GM10847 (cell line): ENCODE measurements around the gene ZSWIM8.

ENCODE experiments used
- POLR2A ChIP-seq: IDR thresholded peaks from 2 replicates; pipeline ENCODE4 v1.6.1; 2011; ENCODE audit not compliant: insufficient read length; ENCODE audit errors: extremely low read depth

The ZSWIM8 gene

DNA sequence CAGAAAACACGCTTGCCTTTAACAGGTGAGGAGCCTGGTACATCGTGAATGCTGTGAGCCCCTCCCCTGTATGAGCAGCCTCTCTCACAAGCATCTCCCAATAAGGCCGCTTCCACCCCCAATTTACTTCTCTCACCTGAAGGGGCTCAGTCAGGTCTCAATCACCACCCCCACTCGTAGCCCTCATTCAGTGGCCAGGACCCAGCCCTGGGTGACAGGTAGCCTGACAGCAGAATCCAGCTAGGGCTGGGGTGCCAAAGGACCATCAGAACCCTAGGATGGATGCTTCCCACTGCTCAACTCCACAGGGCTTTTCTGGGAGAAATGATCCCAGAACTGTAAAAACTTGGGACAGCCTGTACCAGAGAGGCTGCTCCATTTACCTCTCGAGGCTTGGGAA is 32.4 kb downstream of the ZSWIM8 start:
- no peak for TF ChIP-seq POLR2A

DNA sequence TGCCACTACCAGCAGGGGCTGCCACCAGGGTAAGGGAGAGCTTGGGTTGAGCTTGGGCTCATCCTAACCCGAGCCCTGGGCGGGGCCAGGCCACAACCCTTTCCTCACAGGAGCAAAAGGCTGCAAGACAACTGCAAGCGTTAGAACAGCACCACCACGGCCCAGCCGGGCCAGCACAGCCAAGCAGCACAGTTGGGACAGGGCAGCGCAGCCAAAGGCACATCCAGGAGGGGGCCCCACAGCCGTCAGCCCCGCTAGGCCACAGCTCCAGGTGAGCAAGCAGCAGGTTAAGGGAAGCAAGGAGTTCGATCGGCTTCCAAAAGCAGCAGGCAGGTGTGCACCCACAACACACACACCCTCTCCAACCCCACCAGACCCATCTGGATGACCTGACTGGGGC is 33.0 kb downstream of the ZSWIM8 start:
- TF ChIP-seq POLR2A = no peak

DNA sequence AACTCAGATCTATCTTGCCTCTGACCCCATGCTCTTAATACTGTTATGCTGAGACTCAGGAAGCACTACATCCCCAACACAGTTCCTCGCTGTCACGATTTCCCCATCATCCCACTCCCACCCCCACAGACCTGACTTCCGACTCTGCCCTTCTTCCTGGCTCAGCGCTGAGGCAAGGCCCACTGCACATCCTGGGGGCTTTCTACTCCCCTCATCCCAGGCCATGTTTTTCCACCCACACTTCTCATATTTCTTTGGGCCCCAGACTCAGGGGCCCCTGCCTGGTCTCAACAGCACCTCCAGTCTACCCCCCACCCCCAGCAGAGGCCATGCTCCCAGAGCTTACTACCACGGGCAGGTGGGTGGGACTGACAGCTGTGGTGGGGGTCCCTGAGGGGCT is 33.7 kb downstream of the ZSWIM8 start:
- TF ChIP-seq POLR2A = no peak

DNA sequence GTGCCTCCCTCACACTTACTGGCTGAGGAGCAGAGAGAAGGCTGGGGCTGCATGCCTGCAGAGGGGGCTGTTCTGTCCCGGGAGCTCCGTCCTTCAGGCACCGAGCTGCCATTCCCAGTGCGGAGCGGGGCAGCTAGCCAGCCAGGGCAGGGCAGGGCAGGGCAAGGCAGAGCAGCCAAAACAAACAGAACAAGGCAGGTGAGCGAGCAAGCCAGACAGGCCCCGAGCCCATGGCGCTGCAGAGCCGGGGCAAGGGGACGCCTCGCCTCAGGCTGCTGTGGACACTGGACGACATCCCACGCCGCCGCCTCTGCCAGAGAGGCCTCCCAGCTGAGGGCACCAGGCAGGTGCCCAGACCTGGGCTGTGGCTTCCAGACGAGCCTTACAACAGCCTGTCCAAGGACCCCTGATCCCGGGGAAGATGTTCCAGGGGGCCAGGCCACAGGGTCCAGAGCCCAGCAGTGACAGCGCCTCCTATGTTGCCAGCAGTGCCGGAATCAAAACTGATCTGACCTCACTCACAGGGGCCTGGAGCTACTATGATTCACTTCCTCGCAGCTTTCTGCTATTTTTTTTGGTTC is 34.2 kb downstream of the ZSWIM8 start:
- TF ChIP-seq POLR2A = no peak

DNA sequence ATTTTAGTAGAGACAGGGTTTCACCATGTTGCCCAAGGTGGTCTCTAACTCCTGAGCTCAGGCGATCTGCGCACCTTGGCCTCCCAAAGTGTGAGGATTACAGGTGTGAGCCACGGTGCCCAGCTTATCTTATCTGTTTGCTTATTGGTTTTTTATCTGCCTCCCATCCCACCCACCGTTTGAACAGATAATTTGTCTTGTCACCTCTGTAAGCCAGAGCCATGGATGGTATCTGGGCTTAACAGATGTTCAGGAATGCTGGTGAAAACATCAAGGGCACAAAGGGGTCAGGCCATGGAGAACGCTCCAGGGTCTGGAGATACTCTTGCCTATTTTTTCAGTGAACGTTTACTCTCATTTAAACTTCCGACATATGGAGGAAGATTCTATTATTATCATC is 38.0 kb downstream of the ZSWIM8 start:
- TF ChIP-seq POLR2A = no peak

DNA sequence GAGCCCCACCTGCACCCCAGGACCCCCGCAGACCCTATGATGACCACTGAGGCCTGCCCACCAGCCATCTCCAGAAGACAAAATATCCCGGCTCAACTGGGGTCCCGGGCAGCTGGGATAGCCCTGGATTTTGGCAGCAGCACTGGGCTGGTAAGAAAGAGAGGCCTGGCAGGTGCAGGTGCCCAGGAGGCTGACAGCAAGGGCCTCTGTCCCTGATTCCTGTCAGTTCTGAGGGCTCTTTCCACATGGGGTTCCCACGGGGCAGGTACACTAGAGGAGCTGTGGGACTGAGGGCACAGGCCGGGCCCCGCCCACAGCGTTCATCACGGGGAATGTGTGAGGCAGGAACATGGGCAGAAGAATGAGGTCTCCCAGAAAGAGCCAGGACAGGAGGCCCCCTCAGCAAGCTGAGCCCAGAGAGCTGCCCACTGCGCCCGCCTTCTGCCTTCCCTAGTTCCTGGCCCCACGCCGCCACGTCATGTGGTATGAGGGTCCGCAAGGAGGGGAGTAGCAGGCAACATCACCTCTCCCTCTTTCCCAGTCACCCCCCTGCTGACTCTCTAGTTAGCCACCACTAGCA is 38.8 kb downstream of the ZSWIM8 start:
- TF ChIP-seq POLR2A = no peak

DNA sequence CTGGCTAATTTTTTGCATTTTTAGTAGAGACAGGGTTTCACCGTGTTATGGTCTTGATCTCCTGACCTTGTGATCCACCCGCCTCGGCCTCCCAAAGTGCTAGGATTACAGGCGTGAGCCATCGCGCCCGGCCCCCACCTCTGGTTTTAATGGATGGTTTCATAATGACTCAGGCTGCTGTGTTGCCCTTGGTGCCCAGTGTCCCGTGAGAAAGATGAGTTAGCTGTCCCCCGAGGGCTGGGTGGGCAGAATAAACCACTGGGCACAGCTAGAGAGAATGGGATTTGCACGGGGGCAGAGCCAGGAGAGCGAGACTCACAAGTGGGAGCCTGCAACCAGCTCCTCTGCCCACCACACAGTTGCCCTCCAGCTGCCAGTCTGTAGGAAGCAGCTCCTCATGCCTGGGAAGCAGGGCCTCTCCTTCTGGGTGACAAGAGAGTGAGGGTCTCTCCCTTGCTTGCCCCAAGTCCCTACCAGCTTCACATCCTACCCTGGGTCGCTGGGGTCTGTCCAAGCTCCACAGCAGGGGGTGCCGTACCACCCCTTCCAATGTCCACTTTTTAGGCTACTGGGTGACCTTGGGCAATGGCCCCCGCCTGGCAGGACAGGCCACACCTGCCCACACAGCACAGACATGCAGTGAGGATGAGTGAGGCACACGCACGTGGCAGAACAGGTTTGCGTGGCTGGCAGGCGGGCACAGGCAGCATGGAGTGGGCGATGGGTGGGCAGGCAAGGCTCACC is 42.1 kb downstream of the ZSWIM8 start:
- TF ChIP-seq POLR2A = no peak

- TF ChIP-seq POLR2A = no peak
Observed at GRCh38 chr10:73828161-73828560, 42.8 kb downstream of the ZSWIM8 start.

DNA sequence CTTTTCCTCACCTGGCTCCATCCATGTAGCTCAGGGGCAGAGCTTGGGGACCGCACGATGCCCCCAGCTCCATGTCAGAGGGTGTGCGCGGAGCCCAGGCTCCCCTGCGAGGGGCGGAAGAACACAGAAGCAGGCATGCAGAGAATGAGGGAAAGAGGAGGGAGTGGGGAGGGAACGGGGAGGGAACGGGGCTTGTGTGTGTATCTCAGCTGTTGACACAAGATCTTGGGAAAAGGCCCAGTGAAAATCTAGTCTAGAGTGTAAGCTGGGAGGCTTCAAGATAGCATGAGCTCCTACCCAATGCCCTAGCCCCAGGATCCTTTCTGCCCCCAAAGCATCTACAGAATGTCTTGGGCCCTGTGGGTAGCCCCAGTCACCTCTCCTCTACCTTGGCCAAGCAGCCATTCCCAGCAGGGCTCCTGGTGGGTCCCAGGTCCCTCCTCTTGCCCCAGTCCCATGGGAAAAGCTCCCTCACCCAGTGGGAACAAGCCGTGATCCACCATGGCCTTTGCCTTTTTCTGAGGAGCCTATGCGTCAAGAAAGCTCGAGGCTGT is 51.1 kb downstream of the ZSWIM8 start:
- TF ChIP-seq POLR2A = no peak

DNA sequence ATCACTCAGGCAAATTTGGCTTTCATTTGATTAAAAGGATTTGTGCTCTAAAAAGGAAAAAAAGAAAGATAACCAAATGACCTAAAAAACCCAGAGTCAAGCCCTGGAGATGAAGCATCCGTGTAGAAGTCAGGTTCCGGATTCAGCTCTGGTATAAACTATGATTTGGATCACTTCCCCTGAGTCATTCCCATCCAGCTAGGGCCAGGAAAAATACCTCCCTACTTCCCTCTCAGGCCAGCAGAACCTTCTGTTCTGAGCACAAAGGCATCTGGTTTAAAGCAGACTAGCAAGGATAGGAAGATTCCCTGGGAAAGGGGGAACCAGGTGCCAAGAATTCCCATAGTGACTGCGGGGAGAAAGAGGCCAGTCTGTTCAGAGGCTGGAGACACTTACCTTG is 51.7 kb downstream of the ZSWIM8 start:
- no peak for TF ChIP-seq POLR2A

- TF ChIP-seq POLR2A = no peak
Observed at GRCh38 chr10:73838008-73838567, 52.7 kb downstream of the ZSWIM8 start.

DNA sequence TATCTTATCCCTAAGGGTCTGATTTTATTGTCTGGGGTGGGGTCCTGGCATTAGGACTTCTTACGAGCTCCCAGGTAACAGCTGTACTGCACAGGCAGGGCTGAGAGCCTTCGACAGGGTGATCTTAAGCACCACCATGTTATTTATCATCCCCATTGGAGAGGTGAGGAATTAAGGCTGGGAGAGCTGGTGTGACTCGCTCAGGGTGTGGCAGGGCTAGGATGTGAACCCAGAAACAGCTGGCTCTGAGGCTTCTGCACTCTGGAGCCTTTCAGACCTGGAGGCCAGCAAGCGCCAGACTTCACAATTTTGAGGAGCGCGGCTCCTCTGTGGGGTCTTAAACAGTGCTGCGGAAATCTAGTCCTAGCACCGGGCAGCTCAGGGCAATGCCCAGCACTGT is 53.4 kb downstream of the ZSWIM8 start:
- TF ChIP-seq POLR2A = no peak

DNA sequence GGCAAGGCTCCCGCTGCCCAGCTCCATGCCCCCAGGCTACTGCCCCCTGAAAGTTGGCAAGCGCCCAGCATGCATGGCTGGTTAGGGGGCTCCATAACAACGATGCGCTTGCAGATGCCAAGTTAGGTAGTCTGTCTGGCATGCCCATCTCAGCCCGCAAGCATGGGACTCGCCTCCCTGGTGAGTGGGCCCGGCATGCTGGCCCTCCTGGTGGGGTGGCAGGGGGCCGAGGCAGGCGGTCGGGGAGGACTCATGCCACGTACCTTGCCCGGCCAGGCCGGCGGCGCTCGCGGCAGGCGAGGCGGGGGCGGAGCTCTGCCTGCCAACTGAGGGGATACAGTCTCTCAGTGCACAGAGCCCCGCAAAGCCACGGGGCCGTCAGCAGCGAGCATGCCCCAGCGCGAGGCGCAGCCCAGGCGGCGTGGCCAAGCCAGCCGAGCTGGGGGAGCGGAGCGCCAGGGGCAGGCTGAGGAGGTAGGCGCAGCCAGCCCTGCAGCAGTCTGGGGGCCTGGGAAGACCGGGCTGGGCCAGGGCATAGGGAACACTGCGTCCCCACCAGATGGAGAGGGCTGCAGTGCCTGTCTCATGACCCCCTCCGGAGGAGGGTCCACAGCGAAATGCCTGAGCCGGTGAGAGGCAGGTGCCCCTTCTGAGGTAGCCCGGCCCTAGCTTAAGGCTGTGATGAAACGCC is 54.0 kb downstream of the ZSWIM8 start:
- no peak for TF ChIP-seq POLR2A

GRCh38 chr10:73840056-73840402 is 54.6 kb downstream of the ZSWIM8 start:
- no peak for TF ChIP-seq POLR2A

- no peak for TF ChIP-seq POLR2A
Observed at GRCh38 chr10:73840403-73841060, 55.1 kb downstream of the ZSWIM8 start.
